Karpas-422 (cell line): ENCODE results near the gene FCGBP. TPM values are rescaled to one million over a fixed set of nuclear protein-coding genes. Genes with fewer than 3 reads are reported as not detected.
"Not testable (repeated sequence)": the region's sequence is repeated elsewhere in the genome, so short reads cannot be mapped to it uniquely, and the experiment has no call there.

Experiments
- DNase-seq: peaks from one replicate; pipeline ENCODE4 v3.0.0-alpha.2; 2015
- H2AFZ ChIP-seq: fragments of 200-600 bp; sonication (generic); 2 replicates; pipeline ENCODE4 v1.6.1; 2014; ENCODE audit warnings: antibody characterized with exemption, low read length, mixed read lengths
- H3K27ac ChIP-seq: fragments of 200-600 bp; sonication (generic); 2 replicates; pipeline ENCODE4 v1.5.1; 2014; ENCODE audit warnings: mild to moderate bottlenecking, low read length, moderate library complexity
- H3K27me3 ChIP-seq: fragments of 200-600 bp; sonication (generic); 2 replicates; pipeline ENCODE4 v1.6.1; 2014; ENCODE audit warnings: low read length, mixed read lengths
- H3K36me3 ChIP-seq: fragments of 200-600 bp; sonication (generic); 2 replicates; pipeline ENCODE4 v1.6.1; 2014; ENCODE audit warnings: low read length, mixed read lengths; ENCODE audit not compliant: insufficient read depth
- H3K4me1 ChIP-seq: fragments of 200-600 bp; sonication (generic); 2 replicates; pipeline ENCODE4 v1.6.1; 2014; ENCODE audit warnings: mild to moderate bottlenecking, low read length, mixed read lengths
- H3K4me2 ChIP-seq: fragments of 200-600 bp; sonication (generic); 2 replicates; pipeline ENCODE4 v1.6.1; 2014; ENCODE audit warnings: low read length, low read depth, mild to moderate bottlenecking; ENCODE audit not compliant: poor library complexity, severe bottlenecking
- H3K4me3 ChIP-seq: fragments of 200-600 bp; sonication (generic); 2 replicates; pipeline ENCODE4 v1.5.1; 2014; ENCODE audit warnings: mild to moderate bottlenecking, antibody characterized with exemption, low read length, mixed read lengths
- H3K79me2 ChIP-seq: fragments of 200-600 bp; sonication (generic); 2 replicates; pipeline ENCODE4 v1.6.1; 2014; ENCODE audit warnings: mild to moderate bottlenecking, low read length, mixed read lengths
- H3K9ac ChIP-seq: fragments of 200-600 bp; sonication (generic); 2 replicates; pipeline ENCODE4 v1.6.0; 2014; ENCODE audit warnings: low read length
- H3K9me2 ChIP-seq: fragments of 200-600 bp; sonication (generic), shearing (Covaris generic); replicated peaks from 2 replicates; pipeline ENCODE4 v1.6.0; 2014; ENCODE audit warnings: mild to moderate bottlenecking, low read length, moderate library complexity; ENCODE audit not compliant: insufficient read depth
- H3K9me3 ChIP-seq: fragments of 300-700, 200-600 bp; sonication (generic); 2 replicates; pipeline ENCODE4 v1.6.1; 2014; ENCODE audit warnings: low read length, mixed read lengths
- H4K20me1 ChIP-seq: fragments of 200-600 bp; sonication (generic); 2 replicates; pipeline ENCODE4 v1.6.1; 2014; ENCODE audit warnings: mild to moderate bottlenecking, antibody characterized with exemption, low read length, low read depth; ENCODE audit not compliant: insufficient read depth
- total RNA-seq: library from RNA; depleted of rRNA; stranded (reverse); fragments of >200 nt; shearing (Covaris generic); gene quantifications from 2 replicates; pipeline ENCODE4 v1.2.3, GENCODE V29; 2014; ENCODE audit warnings: low replicate concordance

Gene FCGBP
- total RNA-seq, 1 experiment from 2014 or later: not detected

DNA sequence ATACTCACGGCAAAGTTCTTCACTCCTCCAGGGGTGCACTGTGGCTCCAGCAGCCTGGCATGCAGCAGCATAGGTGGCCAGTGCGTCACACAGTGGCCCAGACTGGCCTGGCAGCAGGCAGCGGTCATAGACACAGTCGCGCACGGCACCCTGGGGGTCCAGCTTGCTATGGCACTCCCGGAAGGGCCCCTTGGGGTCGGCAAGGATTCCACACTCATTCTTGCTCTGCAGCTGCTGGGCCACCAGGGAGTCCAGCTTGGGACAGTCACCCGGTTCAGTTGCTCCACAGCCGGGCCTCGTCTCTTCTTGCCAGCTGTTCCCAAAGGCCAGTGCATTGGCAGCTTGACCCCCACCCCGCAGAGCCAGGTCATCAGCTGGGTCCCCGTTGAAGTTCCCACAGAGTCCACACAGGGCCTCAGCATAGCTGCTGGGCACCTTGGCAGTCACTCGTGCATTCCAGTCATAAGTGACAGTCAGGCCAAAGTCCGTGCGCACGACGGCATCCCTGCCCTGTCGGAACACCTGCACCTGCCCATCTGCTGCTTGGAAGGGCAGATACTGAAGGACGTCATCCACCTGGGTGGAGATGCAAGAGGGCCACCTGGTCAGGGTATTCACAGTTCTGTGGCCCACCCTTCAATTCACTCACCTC is 20.6 kb downstream of the FCGBP start:
- no peaks in the 10 kb centered on the region for H3K9me3 ChIP-seq
- no peaks in the 10 kb centered on the region for H3K9me2 ChIP-seq
- no peaks in the 10 kb centered on the region for H3K79me2 ChIP-seq
- no peaks in the 10 kb centered on the region for H4K20me1 ChIP-seq
- no peak overlapping the region for H3K4me2 ChIP-seq
- DNase-seq: no peak
- H3K27ac ChIP-seq: no peak overlapping the region
- no peak overlapping the region for H3K4me3 ChIP-seq
- no peak overlapping the region for H2AFZ ChIP-seq
- no peaks in the 10 kb centered on the region for H3K4me1 ChIP-seq
- H3K36me3 ChIP-seq: no peaks in the 10 kb centered on the region
- no peaks in the 10 kb centered on the region for H3K27me3 ChIP-seq
- no peak overlapping the region for H3K9ac ChIP-seq

DNA sequence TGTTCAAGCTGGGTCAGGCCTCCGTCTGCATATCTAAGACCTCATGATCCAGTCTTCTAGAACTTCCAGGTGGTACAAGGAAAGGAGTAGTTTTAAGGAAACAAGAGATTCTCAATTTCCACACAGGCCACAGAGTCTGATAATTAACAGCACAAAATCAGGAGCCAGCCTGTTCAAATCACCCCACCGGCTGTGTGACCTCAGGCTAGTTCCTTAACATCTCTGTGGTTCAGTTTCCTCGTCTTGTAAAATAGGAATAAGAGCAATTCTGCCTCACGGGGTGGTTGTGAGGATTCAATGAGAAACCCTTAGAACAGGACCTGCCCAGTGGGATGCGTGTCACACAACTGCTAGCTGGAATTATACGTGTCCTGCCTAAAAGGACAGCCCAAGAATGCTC is 25.6 kb downstream of the FCGBP start:
- DNase-seq: no peak
- Histone ChIP-seq H2AFZ (no peak overlapping the region), H3K9me3 (no peaks in the 10 kb centered on the region), H3K4me2 (no peak overlapping the region), H3K27ac (no peak overlapping the region), H4K20me1 (no peaks in the 10 kb centered on the region), H3K79me2 (no peaks in the 10 kb centered on the region), H3K9ac (no peak overlapping the region), H3K9me2 (no peaks in the 10 kb centered on the region), H3K4me3 (no peak overlapping the region), H3K4me1 (no peaks in the 10 kb centered on the region), H3K27me3 (no peaks in the 10 kb centered on the region), H3K36me3 (no peaks in the 10 kb centered on the region)

- Histone ChIP-seq H4K20me1 (no peaks in the 10 kb centered on the region), H2AFZ (no peak overlapping the region), H3K4me3 (no peak overlapping the region), H3K9me2 (no peaks in the 10 kb centered on the region), H3K4me2 (no peak overlapping the region), H3K27me3 (no peaks in the 10 kb centered on the region), H3K27ac (no peak overlapping the region), H3K9ac (no peak overlapping the region), H3K9me3 (no peaks in the 10 kb centered on the region), H3K36me3 (no peaks in the 10 kb centered on the region), H3K79me2 (no peaks in the 10 kb centered on the region), H3K4me1 (no peaks in the 10 kb centered on the region)
- DNase-seq: no peak
These were observed 27.4 kb downstream of the FCGBP start for GRCh38 chr19:39906820-39907611.

- no peak overlapping the region for H3K4me2 ChIP-seq
- DNase-seq: peak; percentile 10
- no peaks in the 10 kb centered on the region for H3K79me2 ChIP-seq
- H3K9me3 ChIP-seq: no peaks in the 10 kb centered on the region
- no peaks in the 10 kb centered on the region for H3K4me1 ChIP-seq
- H3K27me3 ChIP-seq: no peaks in the 10 kb centered on the region
- no peak overlapping the region for H3K9ac ChIP-seq
- H3K36me3 ChIP-seq: no peaks in the 10 kb centered on the region
- no peak overlapping the region for H3K27ac ChIP-seq
- no peaks in the 10 kb centered on the region for H3K9me2 ChIP-seq
- H2AFZ ChIP-seq: no peak overlapping the region
- no peaks in the 10 kb centered on the region for H4K20me1 ChIP-seq
- no peak overlapping the region for H3K4me3 ChIP-seq
These were observed 28.2 kb downstream of the FCGBP start for GRCh38 chr19:39906283-39906682.

DNA sequence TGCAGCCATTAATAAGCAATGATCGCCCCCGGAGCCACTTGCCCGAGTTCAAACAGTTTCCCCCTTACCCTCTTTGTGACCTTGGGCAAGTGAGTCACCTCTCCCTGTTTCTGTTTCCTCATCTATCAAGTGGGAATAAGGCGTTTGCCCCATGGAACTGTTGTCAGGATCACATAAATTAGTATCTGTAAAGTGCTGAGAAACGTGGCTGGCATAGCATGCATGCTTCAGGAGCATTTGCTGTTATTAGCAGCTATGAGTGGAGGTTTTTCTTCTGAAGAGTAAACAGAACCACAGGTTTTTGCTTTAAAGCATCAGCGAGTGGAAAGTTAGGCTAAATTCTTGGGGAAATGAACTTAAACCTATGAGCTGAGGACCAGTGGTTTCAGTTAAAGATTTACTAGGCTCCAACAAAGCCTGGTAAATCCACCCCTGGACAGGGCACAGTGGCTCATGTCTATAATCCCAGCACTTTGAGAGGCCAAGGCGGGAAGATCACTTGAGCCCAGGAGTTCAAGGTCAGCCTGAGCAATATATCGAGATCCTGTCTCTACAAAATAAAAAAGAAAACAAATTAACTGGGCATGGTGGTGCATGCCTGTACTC is 30.8 kb downstream of the FCGBP start:
- not testable (repeated sequence) for H3K9ac ChIP-seq, H3K9me3 ChIP-seq, H3K4me1 ChIP-seq, H2AFZ ChIP-seq, H3K27me3 ChIP-seq, H3K9me2 ChIP-seq, H3K79me2 ChIP-seq, H3K27ac ChIP-seq, H4K20me1 ChIP-seq, DNase-seq, H3K4me2 ChIP-seq, H3K36me3 ChIP-seq, H3K4me3 ChIP-seq

DNA sequence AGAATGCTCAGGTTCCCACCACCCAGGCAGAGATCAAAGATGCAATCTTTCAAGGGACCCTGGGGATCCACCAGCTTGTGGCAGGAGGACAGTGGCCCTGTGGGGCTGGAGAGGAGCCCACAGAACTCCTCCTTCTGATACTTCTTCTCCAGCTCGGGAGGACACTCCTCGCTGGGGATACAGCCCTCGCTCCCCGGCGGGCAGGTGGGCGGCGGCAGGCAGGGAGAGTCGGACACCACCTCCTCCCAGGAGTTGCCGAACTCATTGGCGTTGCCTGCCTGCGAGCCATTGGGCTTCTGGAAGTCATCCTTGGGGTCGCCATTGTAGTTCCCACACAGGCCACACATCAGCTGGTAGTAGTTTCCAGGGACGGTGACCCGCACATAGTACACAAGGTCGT is 32.1 kb downstream of the FCGBP start:
- not testable (repeated sequence) for H3K36me3 ChIP-seq, H3K4me3 ChIP-seq, H3K4me2 ChIP-seq, H4K20me1 ChIP-seq, H3K9me2 ChIP-seq, H3K79me2 ChIP-seq, H3K27me3 ChIP-seq, H3K27ac ChIP-seq, DNase-seq, H3K9me3 ChIP-seq, H3K4me1 ChIP-seq, H3K9ac ChIP-seq, H2AFZ ChIP-seq

DNA sequence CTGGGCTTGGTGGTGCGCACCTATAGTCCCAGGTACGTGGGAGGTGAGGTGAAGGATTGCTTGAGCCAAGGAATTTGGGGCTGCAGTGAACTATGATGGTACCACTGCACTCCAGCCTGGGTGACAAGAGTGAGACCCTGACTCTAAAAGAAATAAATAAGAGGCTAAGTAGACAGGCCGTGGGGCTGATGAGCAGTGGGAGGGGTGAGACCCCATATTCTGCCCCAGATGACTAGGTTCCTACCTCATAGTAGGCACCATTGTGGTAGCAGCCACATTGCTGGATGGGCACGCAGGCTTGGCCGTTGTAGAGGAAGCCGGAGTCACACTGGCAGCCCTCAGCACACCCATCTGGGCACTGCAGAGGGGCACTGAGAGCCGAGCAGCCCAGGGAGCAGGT is 32.8 kb downstream of the FCGBP start:
- H3K9ac ChIP-seq, H3K79me2 ChIP-seq, H3K4me1 ChIP-seq, H3K9me3 ChIP-seq, H3K27me3 ChIP-seq, H4K20me1 ChIP-seq, H3K27ac ChIP-seq, H3K4me2 ChIP-seq, H2AFZ ChIP-seq, H3K36me3 ChIP-seq, DNase-seq, H3K9me2 ChIP-seq, H3K4me3 ChIP-seq: not testable (repeated sequence)

DNA sequence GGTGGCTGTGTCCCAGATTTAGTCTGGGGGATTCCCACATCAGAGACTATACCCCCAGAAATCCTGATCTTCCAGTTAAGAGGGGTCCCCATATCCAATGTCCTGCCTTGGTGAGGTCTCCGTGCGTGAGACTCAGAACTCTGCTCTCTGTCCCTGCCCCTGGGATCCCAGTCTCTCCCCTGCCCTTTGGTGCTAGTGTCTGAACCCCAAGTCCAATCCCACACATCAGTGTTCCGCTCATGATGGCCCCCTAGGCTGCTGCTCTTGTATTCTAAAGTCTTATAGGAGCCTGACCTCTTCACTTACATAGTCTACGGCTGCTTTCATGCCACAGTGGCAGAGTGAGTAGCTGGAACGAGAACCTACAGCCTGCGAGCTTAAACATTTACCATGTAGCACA is 35.6 kb downstream of the FCGBP start:
- DNase-seq, H2AFZ ChIP-seq, H3K27ac ChIP-seq: not testable (repeated sequence)

More for the DNA sequence above, 35.6 kb downstream of the FCGBP start:
- not testable (repeated sequence) for H3K9me2 ChIP-seq, H3K27me3 ChIP-seq, H3K9ac ChIP-seq, H3K79me2 ChIP-seq, H3K9me3 ChIP-seq, H3K4me3 ChIP-seq, H3K36me3 ChIP-seq, H3K4me1 ChIP-seq, H4K20me1 ChIP-seq, H3K4me2 ChIP-seq
